Measurements from ENCODE around the gene SREBF1.

The SREBF1 gene

GRCh38 chr17:17836818-17837379 lies at the start of gene SREBF1:
Gene SREBF1 (minus strand): TSS chr17:17836986. CDS start chr17:17836817, 169 bp downstream.
- DNase-seq: peak; percentile 68

- DNase-seq: no peak
These were observed 49.4 kb upstream of the SREBF1 start for GRCh38 chr17:17886226-17886625.

- no peak for DNase-seq
These were observed 47.9 kb upstream of the SREBF1 start for GRCh38 chr17:17884391-17885357.

GRCh38 chr17:17883801-17884200 lies 47.0 kb upstream of the SREBF1 start:
- DNase-seq: no peak

- no peak for DNase-seq
These were observed 45.3 kb upstream of the SREBF1 start for GRCh38 chr17:17882082-17882581.

GRCh38 chr17:17880577-17881196 lies 43.9 kb upstream of the SREBF1 start:
- no peak for DNase-seq

- no peak for DNase-seq
These were observed 41.0 kb upstream of the SREBF1 start for GRCh38 chr17:17877529-17878358.

GRCh38 chr17:17876959-17877528 lies 40.3 kb upstream of the SREBF1 start:
- DNase-seq: no peak

- DNase-seq: no peak
These were observed 37.7 kb upstream of the SREBF1 start for GRCh38 chr17:17874478-17874877.

GRCh38 chr17:17873450-17873991 lies 36.7 kb upstream of the SREBF1 start:
- no peak for DNase-seq

- DNase-seq: no peak
These were observed 36.0 kb upstream of the SREBF1 start for GRCh38 chr17:17872547-17873345.

GRCh38 chr17:17871913-17872312 lies 35.1 kb upstream of the SREBF1 start:
- no peak for DNase-seq

- DNase-seq: no peak
These were observed 33.5 kb upstream of the SREBF1 start for GRCh38 chr17:17870247-17870646.

- DNase-seq: no peak
These were observed 32.1 kb upstream of the SREBF1 start for GRCh38 chr17:17868641-17869522.

- no peak for DNase-seq
These were observed 30.1 kb upstream of the SREBF1 start for GRCh38 chr17:17866897-17867296.

GRCh38 chr17:17866425-17866824 lies 29.6 kb upstream of the SREBF1 start:
- DNase-seq: no peak

GRCh38 chr17:17865035-17865434 lies 28.2 kb upstream of the SREBF1 start:
- DNase-seq: no peak

GRCh38 chr17:17860766-17861107 lies 24.0 kb upstream of the SREBF1 start:
- DNase-seq: no peak

- peak; percentile 69 for DNase-seq
These were observed 23.4 kb upstream of the SREBF1 start for GRCh38 chr17:17859909-17860765.
